HG02884 (cell line): ENCODE results near the gene LCORL.
A peak's percentile ranks its signal among the peaks of the same experiment; 100 is the strongest.
"Not testable (repeated sequence)": the region's sequence is repeated elsewhere in the genome, so short reads cannot be mapped to it uniquely, and the experiment has no call there.

Source experiments
- ATAC-seq: cut with Tn5 transposase; IDR thresholded peaks from one replicate; pipeline ENCODE4 v1.9.1; 2021; ENCODE audit warnings: mild to moderate bottlenecking, moderate library complexity; ENCODE audit not compliant: unreplicated experiment

LCORL gene

GRCh38 chr4:18021720-18022571 is at the start of gene LCORL:
TSS of gene LCORL (minus strand) at chr4:18021755. CDS start at chr4:18021751, 4 bp downstream.
- peak; percentile 63 for ATAC-seq

- ATAC-seq: no peak
Observed at GRCh38 chr4:18069810-18070209, 48.3 kb upstream of the LCORL start.

GRCh38 chr4:18067031-18067430 is 45.5 kb upstream of the LCORL start:
- ATAC-seq: no peak

GRCh38 chr4:18063079-18063478 is 41.5 kb upstream of the LCORL start:
- ATAC-seq: no peak

GRCh38 chr4:18057821-18058533 is 36.4 kb upstream of the LCORL start:
- ATAC-seq: peak; percentile 73

GRCh38 chr4:18056030-18056429 is 34.5 kb upstream of the LCORL start:
- no peak for ATAC-seq

- ATAC-seq: no peak
Observed at GRCh38 chr4:18052158-18052557, 30.6 kb upstream of the LCORL start.

- no peak for ATAC-seq
Observed at GRCh38 chr4:18051281-18051680, 29.7 kb upstream of the LCORL start.

- no peak for ATAC-seq
Observed at GRCh38 chr4:18050448-18050847, 28.9 kb upstream of the LCORL start.

- no peak for ATAC-seq
Observed at GRCh38 chr4:18049446-18049845, 27.9 kb upstream of the LCORL start.

- no peak for ATAC-seq
Observed at GRCh38 chr4:18042754-18043153, 21.2 kb upstream of the LCORL start.

- ATAC-seq: no peak
Observed at GRCh38 chr4:18042012-18042411, 20.5 kb upstream of the LCORL start.

- no peak for ATAC-seq
Observed at GRCh38 chr4:18041114-18041513, 19.6 kb upstream of the LCORL start.

GRCh38 chr4:18039113-18039512 is 17.6 kb upstream of the LCORL start:
- ATAC-seq: no peak

- not testable (repeated sequence) for ATAC-seq
Observed at GRCh38 chr4:18036369-18036768, 14.8 kb upstream of the LCORL start.

- ATAC-seq: no peak
Observed at GRCh38 chr4:18034099-18034498, 12.5 kb upstream of the LCORL start.

- no peak for ATAC-seq
Observed at GRCh38 chr4:18033111-18034085, 11.8 kb upstream of the LCORL start.

- ATAC-seq: no peak
Observed at GRCh38 chr4:18025288-18025687, 3.7 kb upstream of the LCORL start.

GRCh38 chr4:18022572-18023050 is 1.1 kb upstream of the LCORL start:
- no peak for ATAC-seq

- ATAC-seq: peak; percentile 5
Observed at GRCh38 chr4:18021470-18021719, 160 bp downstream of the LCORL start.
